Activated B cell treated with CpG ODN at 0.5 μM for 24 hours (primary cell): ENCODE measurements around the gene LRP8. TPM values are rescaled to one million over a fixed set of nuclear protein-coding genes. Genes with fewer than 3 reads are reported as not detected.
"Not testable (repeated sequence)": the region's sequence is repeated elsewhere in the genome, so short reads cannot be mapped to it uniquely, and the experiment has no call there.

Experiments used
- ATAC-seq: fragments of 200-7000 bp; cut with Tn5 transposase; one replicate; pipeline ENCODE4 v1.10.0; 2021; ENCODE audit warnings: low read depth, mild to moderate bottlenecking, moderate library complexity
- CTCF ChIA-PET: fragments of 350-600 bp; sonication (Branson Sonifier 250); formaldehyde crosslinking; loops from one replicate; lab custom pipeline; 2021; ENCODE audit warnings: antibody characterized with exemption; lab: Charles Lee
- POLR2A ChIA-PET: fragments of 350-600 bp; sonication (Branson Sonifier 250); formaldehyde crosslinking; loops from one replicate; lab custom pipeline; 2021; ENCODE audit warnings: antibody characterized with exemption; lab: Charles Lee
- DNase-seq: peaks from one replicate; pipeline ENCODE4 v3.0.0; 2022
- H3K27ac Mint-ChIP-seq: one replicate; pipeline ENCODE4 v1.8.0; 2020; ENCODE audit warnings: mixed read lengths
- H3K27me3 Mint-ChIP-seq: one replicate; pipeline ENCODE4 v1.8.0; 2021; ENCODE audit warnings: mixed read lengths
- H3K36me3 Mint-ChIP-seq: one replicate; pipeline ENCODE4 v1.8.0; 2021; ENCODE audit warnings: low read depth, mixed read lengths
- H3K4me1 Mint-ChIP-seq: one replicate; pipeline ENCODE4 v1.8.0; 2021; ENCODE audit warnings: mixed read lengths
- H3K4me3 Mint-ChIP-seq: one replicate; pipeline ENCODE4 v1.8.0; 2020; ENCODE audit warnings: mild to moderate bottlenecking, mixed read lengths
- H3K9me3 Mint-ChIP-seq: one replicate; pipeline ENCODE4 v1.8.0; 2020; ENCODE audit warnings: mixed read lengths
- intact Hi-C: fragments of 100-400 bp; cut with micrococcal nuclease; formaldehyde crosslinking; loops from one replicate; pipeline ENCODE4 v1.15.1; 2024
- total RNA-seq: library from RNA; stranded (reverse); gene quantifications from 2 replicates; pipeline ENCODE4 v1.2.3, GENCODE V29; 2022
- TF ChIP-seq, protein P1 (sequence below): fragments of 200-600 bp; IDR thresholded peaks from one replicate; pipeline ENCODE4 v1.8.0; 2022; ENCODE audit warnings: antibody characterized with exemption, mild to moderate bottlenecking

The LRP8 gene
- total RNA-seq, 1 donor from 2014 or later = 40.6 TPM

DNA sequence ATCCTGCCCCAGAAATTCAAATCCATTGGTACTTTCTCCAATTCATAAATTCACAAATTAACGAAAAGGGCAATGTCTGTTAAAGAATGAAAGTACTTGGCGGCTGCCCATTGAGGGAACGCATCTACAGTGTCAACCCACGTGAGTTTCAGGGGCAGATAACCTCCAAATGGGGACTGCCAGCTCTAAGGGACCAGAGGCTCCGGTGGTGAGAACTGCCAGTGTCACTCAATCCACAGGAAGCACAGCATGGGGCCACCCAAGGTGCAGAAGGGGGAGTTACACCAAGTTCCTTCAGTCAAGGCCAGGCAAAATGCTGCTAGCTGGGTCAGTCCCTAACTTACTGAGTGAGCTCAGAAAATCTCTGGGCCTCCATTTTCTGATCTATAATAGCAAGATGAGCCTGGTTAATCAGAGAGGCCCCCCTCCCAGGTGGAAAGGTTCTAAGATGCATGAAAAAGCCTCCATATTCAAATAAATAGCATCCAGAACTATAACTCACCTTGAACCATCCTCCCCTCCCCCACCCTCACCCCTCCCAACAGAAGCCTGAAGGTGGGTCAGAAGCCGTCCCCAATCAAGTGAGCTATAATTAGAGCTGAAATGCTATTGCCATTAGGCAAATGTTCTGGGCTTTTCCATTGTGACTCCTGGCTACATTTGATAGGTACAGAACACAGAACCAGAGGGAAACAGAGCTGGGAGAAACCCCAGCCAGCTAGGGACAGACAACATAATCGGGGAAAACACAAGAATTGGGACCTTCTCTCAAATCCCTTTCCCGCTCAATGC lies 41.7 kb downstream of the LRP8 start:
- intact Hi-C loops = no loop called here
- TF ChIP-seq, protein P1, sequence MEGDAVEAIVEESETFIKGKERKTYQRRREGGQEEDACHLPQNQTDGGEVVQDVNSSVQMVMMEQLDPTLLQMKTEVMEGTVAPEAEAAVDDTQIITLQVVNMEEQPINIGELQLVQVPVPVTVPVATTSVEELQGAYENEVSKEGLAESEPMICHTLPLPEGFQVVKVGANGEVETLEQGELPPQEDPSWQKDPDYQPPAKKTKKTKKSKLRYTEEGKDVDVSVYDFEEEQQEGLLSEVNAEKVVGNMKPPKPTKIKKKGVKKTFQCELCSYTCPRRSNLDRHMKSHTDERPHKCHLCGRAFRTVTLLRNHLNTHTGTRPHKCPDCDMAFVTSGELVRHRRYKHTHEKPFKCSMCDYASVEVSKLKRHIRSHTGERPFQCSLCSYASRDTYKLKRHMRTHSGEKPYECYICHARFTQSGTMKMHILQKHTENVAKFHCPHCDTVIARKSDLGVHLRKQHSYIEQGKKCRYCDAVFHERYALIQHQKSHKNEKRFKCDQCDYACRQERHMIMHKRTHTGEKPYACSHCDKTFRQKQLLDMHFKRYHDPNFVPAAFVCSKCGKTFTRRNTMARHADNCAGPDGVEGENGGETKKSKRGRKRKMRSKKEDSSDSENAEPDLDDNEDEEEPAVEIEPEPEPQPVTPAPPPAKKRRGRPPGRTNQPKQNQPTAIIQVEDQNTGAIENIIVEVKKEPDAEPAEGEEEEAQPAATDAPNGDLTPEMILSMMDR = no peak
- POLR2A ChIA-PET = no interaction called here
- Mint-ChIP-seq H3K4me1 (no peaks in the 10 kb centered on the region), H3K36me3 (peaks cover 9% of the 10 kb centered on the region), H3K9me3 (no peaks in the 10 kb centered on the region), H3K4me3 (no peak overlapping the region), H3K27me3 (no peaks in the 10 kb centered on the region), H3K27ac (no peak overlapping the region)
- CTCF ChIA-PET = no interaction called here
- no peak for ATAC-seq
- DNase-seq = no peak

DNA sequence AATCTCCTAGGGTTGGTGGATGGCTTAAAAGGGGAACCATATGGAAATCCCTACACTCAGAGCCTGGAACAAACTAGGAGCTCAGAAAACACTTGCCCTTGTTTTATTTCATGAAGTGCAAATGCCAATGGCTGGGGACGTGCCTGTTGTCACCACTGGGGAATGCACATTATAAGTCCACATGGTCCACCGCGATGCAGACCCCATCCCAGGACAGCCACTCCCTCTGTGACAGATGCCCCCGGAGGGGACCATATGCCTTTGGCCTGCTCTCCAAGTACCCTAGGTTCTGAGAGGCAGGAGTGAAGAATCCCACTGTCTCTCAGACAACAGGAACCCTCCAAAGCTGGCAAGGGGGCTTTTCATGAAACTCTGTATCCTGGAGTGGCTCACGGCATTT lies 42.3 kb downstream of the LRP8 start:
- no peak for ATAC-seq
- Mint-ChIP-seq H3K36me3 (peaks cover 9% of the 10 kb centered on the region), H3K9me3 (no peaks in the 10 kb centered on the region), H3K27me3 (no peaks in the 10 kb centered on the region), H3K4me1 (no peaks in the 10 kb centered on the region), H3K4me3 (no peak overlapping the region), H3K27ac (no peak overlapping the region)
- POLR2A ChIA-PET = no interaction called here
- intact Hi-C loops = no loop called here
- TF ChIP-seq, protein P1 = no peak
- CTCF ChIA-PET = no interaction called here
- no peak for DNase-seq

DNA sequence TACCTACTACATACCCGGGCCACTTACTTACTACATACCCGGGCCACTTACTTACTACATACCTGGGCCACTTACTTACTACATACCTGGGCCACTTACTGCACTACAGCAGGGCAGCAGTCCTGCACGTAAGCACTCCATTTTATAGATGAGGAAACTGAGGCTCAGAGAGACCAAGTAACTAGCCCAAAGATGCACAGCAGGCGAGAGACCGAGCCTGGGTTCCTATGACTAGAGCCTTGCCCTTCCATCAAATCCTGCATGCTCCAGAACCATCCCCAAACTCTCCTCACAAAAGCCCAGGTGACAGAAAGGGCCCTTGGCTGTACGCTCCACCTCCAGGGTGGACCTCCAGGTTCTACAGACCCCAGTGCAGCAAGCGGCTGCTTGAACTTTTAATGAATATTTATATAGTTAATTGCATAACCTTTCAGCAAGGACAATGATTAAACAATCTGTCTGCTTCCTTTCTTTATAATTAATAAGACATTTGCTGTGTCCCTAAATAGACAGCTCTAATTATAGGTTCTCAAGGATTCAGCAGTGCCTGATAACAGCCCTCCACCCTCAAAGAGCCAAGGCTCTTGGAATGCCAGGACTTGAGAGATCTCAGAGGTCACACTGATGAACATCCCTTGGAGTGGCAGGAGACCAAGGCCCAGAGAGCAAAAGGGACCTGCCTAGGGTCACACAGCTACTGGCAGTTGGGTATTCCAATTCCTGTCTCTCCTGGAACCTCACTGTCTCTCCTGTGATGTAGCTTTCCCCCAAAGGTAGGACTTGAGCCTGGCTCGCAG lies 43.4 kb downstream of the LRP8 start:
- DNase-seq (no peak), ATAC-seq (no peak)
- ChIA-PET CTCF (no interaction called here), POLR2A (no interaction called here)
- TF ChIP-seq, protein P1 = no peak
- Mint-ChIP-seq H3K27me3 (no peaks in the 10 kb centered on the region), H3K27ac (no peak overlapping the region), H3K4me1 (no peaks in the 10 kb centered on the region), H3K9me3 (no peaks in the 10 kb centered on the region), H3K36me3 (peaks cover 12% of the 10 kb centered on the region), H3K4me3 (no peak overlapping the region)
- intact Hi-C loops = no loop called here

DNA sequence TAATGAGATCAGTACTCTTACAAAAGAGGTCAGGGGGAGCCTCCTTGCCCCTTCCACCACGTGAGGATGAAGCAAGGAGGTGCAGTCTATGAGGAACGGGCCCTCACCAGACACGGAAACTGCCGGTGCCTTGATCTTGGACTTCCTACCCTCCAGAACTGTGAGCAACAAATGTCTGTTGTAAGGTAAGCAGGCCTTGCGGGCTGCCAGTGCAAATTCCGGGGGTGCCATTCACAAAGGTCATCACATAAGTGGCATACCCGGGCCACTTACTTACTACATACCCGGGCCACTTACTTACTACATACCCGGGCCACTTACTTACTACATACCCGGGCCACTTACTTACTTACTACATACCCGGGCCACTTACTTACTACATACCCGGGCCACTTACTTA lies 44.7 kb downstream of the LRP8 start:
- H3K27me3 Mint-ChIP-seq, H3K27ac Mint-ChIP-seq, DNase-seq, POLR2A ChIA-PET, H3K36me3 Mint-ChIP-seq, CTCF ChIA-PET, intact Hi-C loops, H3K9me3 Mint-ChIP-seq, H3K4me1 Mint-ChIP-seq, H3K4me3 Mint-ChIP-seq, ATAC-seq: not testable (repeated sequence)

DNA sequence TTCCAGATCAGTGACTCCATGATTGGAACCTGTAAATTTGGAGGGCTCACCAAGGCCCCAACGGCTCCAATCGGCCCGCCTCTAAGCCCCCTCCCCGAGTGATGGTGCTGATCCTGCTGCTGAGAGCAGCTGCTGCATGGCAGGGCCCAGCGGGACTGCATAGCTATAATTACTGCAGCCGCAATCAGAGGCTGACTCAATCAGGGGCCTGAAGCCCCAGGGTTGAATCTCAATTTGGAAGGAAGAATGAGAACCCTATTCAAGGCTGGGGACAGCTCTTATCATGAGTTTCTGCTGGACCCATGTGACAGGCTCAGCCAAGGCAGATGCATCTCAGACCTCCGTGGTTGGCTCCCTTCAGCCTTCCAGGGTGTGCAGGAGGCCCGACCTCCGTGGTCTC lies 46.7 kb downstream of the LRP8 start:
- Mint-ChIP-seq H3K27me3 (no peaks in the 10 kb centered on the region), H3K27ac (no peak overlapping the region), H3K36me3 (peaks cover 3% of the 10 kb centered on the region), H3K9me3 (no peaks in the 10 kb centered on the region), H3K4me3 (no peak overlapping the region), H3K4me1 (no peaks in the 10 kb centered on the region)
- TF ChIP-seq, protein P1 = no peak
- ChIA-PET POLR2A (no interaction called here), CTCF (interaction anchor here (1.1 to 8.5 kb wide), 2 partner anchors 9 to 110 kb away, joined by 3 to 214 read pairs; no protein-coding TSS in a partner anchor)
- intact Hi-C loops = no loop called here
- ATAC-seq = no peak
- DNase-seq = no peak
